GM23338 (cell line): ENCODE measurements around the gene TFB1M. TPM values are rescaled to one million over a fixed set of nuclear protein-coding genes. Genes with fewer than 3 reads are reported as not detected.

Experiments
- ATAC-seq: fragments of 200-7000 bp; cut with Tn5 transposase; 3 replicates; pipeline ENCODE4 v1.9.1; 2020
- DNase-seq: peaks from one replicate; pipeline ENCODE4 v3.0.0-alpha.2; 2015; ENCODE audit warnings: low spot score
- H2AFZ ChIP-seq: fragments of 200-600 bp; sonication (generic); 2 replicates; pipeline ENCODE4 v1.8.0; 2016; ENCODE audit warnings: antibody characterized with exemption, mild to moderate bottlenecking, moderate library complexity
- H3F3A ChIP-seq: fragments of 200-600 bp; sonication (generic); replicated peaks from 2 replicates; pipeline ENCODE4 v1.8.0; 2017; ENCODE audit warnings: antibody characterized with exemption, mixed run types, low read depth
- H3K27ac ChIP-seq: fragments of 200-600 bp; sonication (generic); 2 replicates; pipeline ENCODE4 v1.6.1; 2016; ENCODE audit warnings: low read depth
- H3K27me3 ChIP-seq: fragments of 200-600 bp; sonication (generic); 2 replicates; pipeline ENCODE4 v1.8.0; 2016; ENCODE audit warnings: mild to moderate bottlenecking, mixed run types, moderate library complexity; ENCODE audit not compliant: insufficient read depth
- H3K36me3 ChIP-seq: fragments of 200-600 bp; sonication (generic); 2 replicates; pipeline ENCODE4 v1.8.0; 2016; ENCODE audit warnings: mild to moderate bottlenecking; ENCODE audit not compliant: insufficient read depth
- H3K4me1 ChIP-seq: fragments of 200-600 bp; sonication (generic); 2 replicates; pipeline ENCODE4 v1.8.0; 2016; ENCODE audit warnings: mild to moderate bottlenecking, moderate library complexity; ENCODE audit not compliant: insufficient read depth
- H3K4me2 ChIP-seq: fragments of 200-600 bp; sonication (generic); 2 replicates; pipeline ENCODE4 v1.7.1; 2017; ENCODE audit warnings: mixed run types
- H3K4me3 ChIP-seq: fragments of 200-600 bp; sonication (generic); 2 replicates; pipeline ENCODE4 v1.6.1; 2016; ENCODE audit warnings: mixed run types
- H3K79me2 ChIP-seq: fragments of 200-600 bp; sonication (generic); replicated peaks from 2 replicates; pipeline ENCODE4 v1.8.0; 2017; ENCODE audit warnings: mild to moderate bottlenecking; ENCODE audit not compliant: insufficient read depth
- H3K9me2 ChIP-seq: fragments of 200-600 bp; sonication (generic); 2 replicates; pipeline ENCODE4 v1.8.0; 2017; ENCODE audit not compliant: insufficient read depth
- H4K20me1 ChIP-seq: fragments of 200-600 bp; sonication (generic); replicated peaks from 2 replicates; pipeline ENCODE4 v1.8.0; 2017; ENCODE audit warnings: mild to moderate bottlenecking; ENCODE audit not compliant: insufficient read depth
- H3K27ac Mint-ChIP-seq: 2 replicates; pipeline ENCODE4 v1.8.0; 2020; ENCODE audit warnings: inconsistent platforms, mild to moderate bottlenecking, moderate library complexity, mixed read lengths
- H3K27me3 Mint-ChIP-seq: 3 replicates; pipeline ENCODE4 v1.8.0; 2022; ENCODE audit warnings: low read depth, mild to moderate bottlenecking, moderate library complexity, mixed read lengths, inconsistent platforms; ENCODE audit not compliant: insufficient read depth, poor library complexity
- H3K36me3 Mint-ChIP-seq: 3 replicates; pipeline ENCODE4 v1.8.0; 2021; ENCODE audit warnings: low read depth, mild to moderate bottlenecking, inconsistent platforms, moderate library complexity, mixed read lengths
- H3K4me1 Mint-ChIP-seq: 3 replicates; pipeline ENCODE4 v1.8.0; 2020; ENCODE audit warnings: mild to moderate bottlenecking, inconsistent platforms, mixed read lengths
- H3K4me3 Mint-ChIP-seq: 3 replicates; pipeline ENCODE4 v1.8.0; 2021; ENCODE audit warnings: moderate library complexity, mild to moderate bottlenecking, inconsistent platforms, mixed read lengths
- H3K9me3 Mint-ChIP-seq: 3 replicates; pipeline ENCODE4 v1.8.0; 2020; ENCODE audit warnings: moderate library complexity, mild to moderate bottlenecking, inconsistent platforms, mixed read lengths
- CREB1 ChIP-seq: fragments of 250-450 bp; sonication (Bioruptor Pico); IDR thresholded peaks from 2 replicates; pipeline ENCODE4 v1.5.0; 2020; ENCODE audit warnings: low read depth, mild to moderate bottlenecking, moderate library complexity
- EZH2 ChIP-seq: fragments of 200-600 bp; sonication (generic); IDR thresholded peaks from one replicate; pipeline ENCODE4 v1.8.0; 2017; ENCODE audit warnings: antibody characterized with exemption, mild to moderate bottlenecking, low read depth; ENCODE audit not compliant: unreplicated experiment
- EZH2phosphoT487 ChIP-seq: fragments of 200-600 bp; sonication (generic); IDR thresholded peaks from one replicate; pipeline ENCODE4 v1.8.1; 2018; ENCODE audit warnings: antibody characterized with exemption; ENCODE audit not compliant: unreplicated experiment
- JUNB ChIP-seq: IDR thresholded peaks from one replicate; pipeline ENCODE4 v1.6.1; 2016; ENCODE audit warnings: antibody characterized with exemption; ENCODE audit not compliant: unreplicated experiment
- NANOG ChIP-seq: IDR thresholded peaks from 2 replicates; pipeline ENCODE4 v1.6.1; 2016; ENCODE audit warnings: antibody characterized with exemption, borderline replicate concordance
- POLR2AphosphoS5 ChIP-seq: IDR thresholded peaks from 2 replicates; pipeline ENCODE4 v1.6.1; 2016; ENCODE audit warnings: antibody characterized with exemption, low read depth
- STAT1 ChIP-seq: IDR thresholded peaks from one replicate; pipeline ENCODE4 v1.6.1; 2016; ENCODE audit warnings: antibody characterized with exemption; ENCODE audit not compliant: unreplicated experiment
- ZNF114 ChIP-seq: fragments of 250-450 bp; sonication (Bioruptor Pico); IDR thresholded peaks from 2 replicates; pipeline ENCODE4 v1.5.0; 2020; ENCODE audit warnings: mild to moderate bottlenecking, moderate library complexity
- ZNF331 ChIP-seq: fragments of 250-450 bp; sonication (Bioruptor Pico); IDR thresholded peaks from 2 replicates; pipeline ENCODE4 v1.5.0; 2020; ENCODE audit warnings: low read depth, mild to moderate bottlenecking, moderate library complexity
- polyA plus RNA-seq: library from polyadenylated mRNA; unstranded; fragments of >200 nt; fragmentation: Nextera tagmentation; extraction: Ambion mirVana; gene quantifications from 2 replicates; pipeline ENCODE4 v1.2.1, GENCODE V29; 2016
- total RNA-seq: library from RNA; depleted of rRNA; stranded (reverse); fragments of >200 nt; shearing (Covaris generic); gene quantifications from 2 replicates; pipeline ENCODE4 v1.2.3, GENCODE V29; 2014
- TF ChIP-seq, protein P1 (sequence below), 2 experiments: fragments of 200-600 bp in 1 of 2; sonication (generic) in 1 of 2; conservative IDR thresholded peaks; 2 replicates each; pipeline versions ENCODE4 v1.5.1 to v1.6.1; 2016 to 2017; ENCODE audit warnings: antibody characterized with exemption in 2 of 2, low read depth in 2 of 2, mild to moderate bottlenecking in 2 of 2, moderate library complexity in 1 of 2
- TF ChIP-seq, protein P2 (sequence below): fragments of 250-450 bp; sonication (Bioruptor Pico); IDR thresholded peaks from 2 replicates; pipeline ENCODE4 v1.5.0; 2020; ENCODE audit warnings: mild to moderate bottlenecking, moderate library complexity
- TF ChIP-seq, protein P3 (sequence below): IDR thresholded peaks from one replicate; pipeline ENCODE4 v1.6.1; 2018; ENCODE audit warnings: antibody characterized with exemption; ENCODE audit not compliant: unreplicated experiment
- TF ChIP-seq, protein P4 (sequence below): IDR thresholded peaks from 2 replicates; pipeline ENCODE4 v1.6.1; 2016; ENCODE audit warnings: antibody characterized with exemption

TFB1M gene
- total and polyA plus RNA-seq, 2 experiments from 2014 or later = 51.1 to 66.9 TPM

DNA sequence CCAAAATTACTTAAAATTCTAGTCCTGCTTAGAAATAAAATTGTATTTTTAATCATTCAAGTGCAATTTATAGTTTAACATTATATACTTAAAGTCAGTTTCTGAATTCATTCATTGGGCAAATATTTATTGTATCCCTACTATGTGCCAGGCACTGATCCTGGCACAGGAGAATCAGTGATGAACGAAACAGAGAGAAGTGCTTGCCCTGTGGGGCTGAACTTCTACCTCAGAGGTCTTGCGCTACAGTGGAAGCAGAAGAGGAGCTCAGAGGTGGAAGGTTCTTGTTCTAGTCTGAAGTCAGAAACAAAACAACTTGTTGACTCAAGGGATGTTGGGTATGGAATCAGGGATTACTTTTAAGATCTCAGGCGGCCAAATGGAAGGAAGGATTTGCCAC, 44.5 kb downstream of the TFB1M start:
- Histone ChIP-seq H3K79me2 (0 out of 2 replicates have a peak, but pooled peaks cover 5% of the 10 kb centered on the region), H3K9me2 (no peaks in the 10 kb centered on the region), H2AFZ (no peak overlapping the region), H3K4me3 (no peak overlapping the region), H3K4me2 (no peak overlapping the region), H3F3A (no peaks in the 10 kb centered on the region), H4K20me1 (no peaks in the 10 kb centered on the region), H3K27ac (no peak overlapping the region), H3K4me1 (peaks cover 28% of the 10 kb centered on the region), H3K36me3 (no peaks in the 10 kb centered on the region), H3K27me3 (no peaks in the 10 kb centered on the region)
- DNase-seq (no peak), ATAC-seq (no peak)
- TF ChIP-seq, protein P1, sequence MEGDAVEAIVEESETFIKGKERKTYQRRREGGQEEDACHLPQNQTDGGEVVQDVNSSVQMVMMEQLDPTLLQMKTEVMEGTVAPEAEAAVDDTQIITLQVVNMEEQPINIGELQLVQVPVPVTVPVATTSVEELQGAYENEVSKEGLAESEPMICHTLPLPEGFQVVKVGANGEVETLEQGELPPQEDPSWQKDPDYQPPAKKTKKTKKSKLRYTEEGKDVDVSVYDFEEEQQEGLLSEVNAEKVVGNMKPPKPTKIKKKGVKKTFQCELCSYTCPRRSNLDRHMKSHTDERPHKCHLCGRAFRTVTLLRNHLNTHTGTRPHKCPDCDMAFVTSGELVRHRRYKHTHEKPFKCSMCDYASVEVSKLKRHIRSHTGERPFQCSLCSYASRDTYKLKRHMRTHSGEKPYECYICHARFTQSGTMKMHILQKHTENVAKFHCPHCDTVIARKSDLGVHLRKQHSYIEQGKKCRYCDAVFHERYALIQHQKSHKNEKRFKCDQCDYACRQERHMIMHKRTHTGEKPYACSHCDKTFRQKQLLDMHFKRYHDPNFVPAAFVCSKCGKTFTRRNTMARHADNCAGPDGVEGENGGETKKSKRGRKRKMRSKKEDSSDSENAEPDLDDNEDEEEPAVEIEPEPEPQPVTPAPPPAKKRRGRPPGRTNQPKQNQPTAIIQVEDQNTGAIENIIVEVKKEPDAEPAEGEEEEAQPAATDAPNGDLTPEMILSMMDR (conservative IDR thresholded peaks at IDR 0.05; ENCODE audit: low read depth in 2 of 2) = no peak
- TF ChIP-seq, protein P2, sequence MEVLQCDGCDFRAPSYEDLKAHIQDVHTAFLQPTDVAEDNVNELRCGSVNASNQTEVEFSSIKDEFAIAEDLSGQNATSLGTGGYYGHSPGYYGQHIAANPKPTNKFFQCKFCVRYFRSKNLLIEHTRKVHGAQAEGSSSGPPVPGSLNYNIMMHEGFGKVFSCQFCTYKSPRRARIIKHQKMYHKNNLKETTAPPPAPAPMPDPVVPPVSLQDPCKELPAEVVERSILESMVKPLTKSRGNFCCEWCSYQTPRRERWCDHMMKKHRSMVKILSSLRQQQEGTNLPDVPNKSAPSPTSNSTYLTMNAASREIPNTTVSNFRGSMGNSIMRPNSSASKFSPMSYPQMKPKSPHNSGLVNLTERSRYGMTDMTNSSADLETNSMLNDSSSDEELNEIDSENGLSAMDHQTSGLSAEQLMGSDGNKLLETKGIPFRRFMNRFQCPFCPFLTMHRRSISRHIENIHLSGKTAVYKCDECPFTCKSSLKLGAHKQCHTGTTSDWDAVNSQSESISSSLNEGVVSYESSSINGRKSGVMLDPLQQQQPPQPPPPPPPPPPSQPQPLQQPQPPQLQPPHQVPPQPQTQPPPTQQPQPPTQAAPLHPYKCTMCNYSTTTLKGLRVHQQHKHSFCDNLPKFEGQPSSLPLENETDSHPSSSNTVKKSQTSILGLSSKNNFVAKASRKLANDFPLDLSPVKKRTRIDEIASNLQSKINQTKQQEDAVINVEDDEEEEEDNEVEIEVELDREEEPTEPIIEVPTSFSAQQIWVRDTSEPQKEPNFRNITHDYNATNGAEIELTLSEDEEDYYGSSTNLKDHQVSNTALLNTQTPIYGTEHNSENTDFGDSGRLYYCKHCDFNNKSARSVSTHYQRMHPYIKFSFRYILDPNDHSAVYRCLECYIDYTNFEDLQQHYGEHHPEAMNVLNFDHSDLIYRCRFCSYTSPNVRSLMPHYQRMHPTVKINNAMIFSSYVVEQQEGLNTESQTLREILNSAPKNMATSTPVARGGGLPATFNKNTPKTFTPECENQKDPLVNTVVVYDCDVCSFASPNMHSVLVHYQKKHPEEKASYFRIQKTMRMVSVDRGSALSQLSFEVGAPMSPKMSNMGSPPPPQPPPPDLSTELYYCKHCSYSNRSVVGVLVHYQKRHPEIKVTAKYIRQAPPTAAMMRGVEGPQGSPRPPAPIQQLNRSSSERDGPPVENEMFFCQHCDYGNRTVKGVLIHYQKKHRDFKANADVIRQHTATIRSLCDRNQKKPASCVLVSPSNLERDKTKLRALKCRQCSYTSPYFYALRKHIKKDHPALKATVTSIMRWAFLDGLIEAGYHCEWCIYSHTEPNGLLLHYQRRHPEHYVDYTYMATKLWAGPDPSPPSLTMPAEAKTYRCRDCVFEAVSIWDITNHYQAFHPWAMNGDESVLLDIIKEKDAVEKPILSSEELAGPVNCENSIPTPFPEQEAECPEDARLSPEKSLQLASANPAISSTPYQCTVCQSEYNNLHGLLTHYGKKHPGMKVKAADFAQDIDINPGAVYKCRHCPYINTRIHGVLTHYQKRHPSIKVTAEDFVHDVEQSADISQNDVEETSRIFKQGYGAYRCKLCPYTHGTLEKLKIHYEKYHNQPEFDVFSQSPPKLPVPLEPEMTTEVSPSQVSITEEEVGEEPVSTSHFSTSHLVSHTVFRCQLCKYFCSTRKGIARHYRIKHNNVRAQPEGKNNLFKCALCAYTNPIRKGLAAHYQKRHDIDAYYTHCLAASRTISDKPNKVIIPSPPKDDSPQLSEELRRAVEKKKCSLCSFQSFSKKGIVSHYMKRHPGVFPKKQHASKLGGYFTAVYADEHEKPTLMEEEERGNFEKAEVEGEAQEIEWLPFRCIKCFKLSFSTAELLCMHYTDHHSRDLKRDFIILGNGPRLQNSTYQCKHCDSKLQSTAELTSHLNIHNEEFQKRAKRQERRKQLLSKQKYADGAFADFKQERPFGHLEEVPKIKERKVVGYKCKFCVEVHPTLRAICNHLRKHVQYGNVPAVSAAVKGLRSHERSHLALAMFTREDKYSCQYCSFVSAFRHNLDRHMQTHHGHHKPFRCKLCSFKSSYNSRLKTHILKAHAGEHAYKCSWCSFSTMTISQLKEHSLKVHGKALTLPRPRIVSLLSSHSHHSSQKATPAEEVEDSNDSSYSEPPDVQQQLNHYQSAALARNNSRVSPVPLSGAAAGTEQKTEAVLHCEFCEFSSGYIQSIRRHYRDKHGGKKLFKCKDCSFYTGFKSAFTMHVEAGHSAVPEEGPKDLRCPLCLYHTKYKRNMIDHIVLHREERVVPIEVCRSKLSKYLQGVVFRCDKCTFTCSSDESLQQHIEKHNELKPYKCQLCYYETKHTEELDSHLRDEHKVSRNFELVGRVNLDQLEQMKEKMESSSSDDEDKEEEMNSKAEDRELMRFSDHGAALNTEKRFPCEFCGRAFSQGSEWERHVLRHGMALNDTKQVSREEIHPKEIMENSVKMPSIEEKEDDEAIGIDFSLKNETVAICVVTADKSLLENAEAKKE (CRISPR knock-in tag) = no peak
- TF ChIP-seq, protein P3, sequence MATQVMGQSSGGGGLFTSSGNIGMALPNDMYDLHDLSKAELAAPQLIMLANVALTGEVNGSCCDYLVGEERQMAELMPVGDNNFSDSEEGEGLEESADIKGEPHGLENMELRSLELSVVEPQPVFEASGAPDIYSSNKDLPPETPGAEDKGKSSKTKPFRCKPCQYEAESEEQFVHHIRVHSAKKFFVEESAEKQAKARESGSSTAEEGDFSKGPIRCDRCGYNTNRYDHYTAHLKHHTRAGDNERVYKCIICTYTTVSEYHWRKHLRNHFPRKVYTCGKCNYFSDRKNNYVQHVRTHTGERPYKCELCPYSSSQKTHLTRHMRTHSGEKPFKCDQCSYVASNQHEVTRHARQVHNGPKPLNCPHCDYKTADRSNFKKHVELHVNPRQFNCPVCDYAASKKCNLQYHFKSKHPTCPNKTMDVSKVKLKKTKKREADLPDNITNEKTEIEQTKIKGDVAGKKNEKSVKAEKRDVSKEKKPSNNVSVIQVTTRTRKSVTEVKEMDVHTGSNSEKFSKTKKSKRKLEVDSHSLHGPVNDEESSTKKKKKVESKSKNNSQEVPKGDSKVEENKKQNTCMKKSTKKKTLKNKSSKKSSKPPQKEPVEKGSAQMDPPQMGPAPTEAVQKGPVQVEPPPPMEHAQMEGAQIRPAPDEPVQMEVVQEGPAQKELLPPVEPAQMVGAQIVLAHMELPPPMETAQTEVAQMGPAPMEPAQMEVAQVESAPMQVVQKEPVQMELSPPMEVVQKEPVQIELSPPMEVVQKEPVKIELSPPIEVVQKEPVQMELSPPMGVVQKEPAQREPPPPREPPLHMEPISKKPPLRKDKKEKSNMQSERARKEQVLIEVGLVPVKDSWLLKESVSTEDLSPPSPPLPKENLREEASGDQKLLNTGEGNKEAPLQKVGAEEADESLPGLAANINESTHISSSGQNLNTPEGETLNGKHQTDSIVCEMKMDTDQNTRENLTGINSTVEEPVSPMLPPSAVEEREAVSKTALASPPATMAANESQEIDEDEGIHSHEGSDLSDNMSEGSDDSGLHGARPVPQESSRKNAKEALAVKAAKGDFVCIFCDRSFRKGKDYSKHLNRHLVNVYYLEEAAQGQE = no peak
- TF ChIP-seq CREB1 (CRISPR knock-in tag) (no peak), NANOG (no peak), POLR2AphosphoS5 (no peak), EZH2 (no peak), ZNF114 (CRISPR knock-in tag) (no peak), EZH2phosphoT487 (no peak), STAT1 (no peak), ZNF331 (CRISPR knock-in tag) (no peak), JUNB (no peak)
- TF ChIP-seq, protein P4, sequence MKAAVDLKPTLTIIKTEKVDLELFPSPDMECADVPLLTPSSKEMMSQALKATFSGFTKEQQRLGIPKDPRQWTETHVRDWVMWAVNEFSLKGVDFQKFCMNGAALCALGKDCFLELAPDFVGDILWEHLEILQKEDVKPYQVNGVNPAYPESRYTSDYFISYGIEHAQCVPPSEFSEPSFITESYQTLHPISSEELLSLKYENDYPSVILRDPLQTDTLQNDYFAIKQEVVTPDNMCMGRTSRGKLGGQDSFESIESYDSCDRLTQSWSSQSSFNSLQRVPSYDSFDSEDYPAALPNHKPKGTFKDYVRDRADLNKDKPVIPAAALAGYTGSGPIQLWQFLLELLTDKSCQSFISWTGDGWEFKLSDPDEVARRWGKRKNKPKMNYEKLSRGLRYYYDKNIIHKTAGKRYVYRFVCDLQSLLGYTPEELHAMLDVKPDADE = no peak
- Mint-ChIP-seq H3K27ac (no peak overlapping the region), H3K27me3 (no peaks in the 10 kb centered on the region), H3K4me3 (no peak overlapping the region), H3K36me3 (peaks cover 34% of the 10 kb centered on the region), H3K9me3 (peaks cover 2% of the 10 kb centered on the region; the same call in 1 of the 3 replicates), H3K4me1 (peaks cover 32% of the 10 kb centered on the region)
